Activated CD8-positive, alpha-beta memory T cell treated with anti-CD3 and anti-CD28 coated beads for 24 hours (primary cell): ENCODE measurements around the gene MFAP3L.
"Not testable (repeated sequence)": the region's sequence is repeated elsewhere in the genome, so short reads cannot be mapped to it uniquely, and the experiment has no call there.

Experiments
- DNase-seq: peaks from one replicate; pipeline ENCODE4 v3.0.0-alpha.2; 2020

Gene MFAP3L

DNA sequence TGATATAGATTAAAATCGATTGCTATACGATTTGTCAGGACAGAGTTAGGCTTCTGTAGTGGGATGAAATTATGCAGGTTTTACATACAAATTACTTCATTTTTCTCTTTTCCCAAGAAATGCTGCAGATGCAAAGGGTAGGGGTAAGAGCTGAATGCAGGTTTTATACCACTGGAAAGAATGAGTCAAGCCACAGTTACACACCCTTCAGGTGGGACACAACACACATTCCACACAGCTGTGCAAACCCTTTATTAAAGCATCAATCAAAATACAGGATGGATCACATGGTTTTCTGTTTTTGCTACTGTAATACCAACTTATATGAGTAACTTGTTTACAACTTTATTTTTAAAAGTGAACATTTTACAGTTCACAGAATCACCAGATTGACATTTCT lies 39.8 kb downstream of the MFAP3L start:
- no peak for DNase-seq

DNA sequence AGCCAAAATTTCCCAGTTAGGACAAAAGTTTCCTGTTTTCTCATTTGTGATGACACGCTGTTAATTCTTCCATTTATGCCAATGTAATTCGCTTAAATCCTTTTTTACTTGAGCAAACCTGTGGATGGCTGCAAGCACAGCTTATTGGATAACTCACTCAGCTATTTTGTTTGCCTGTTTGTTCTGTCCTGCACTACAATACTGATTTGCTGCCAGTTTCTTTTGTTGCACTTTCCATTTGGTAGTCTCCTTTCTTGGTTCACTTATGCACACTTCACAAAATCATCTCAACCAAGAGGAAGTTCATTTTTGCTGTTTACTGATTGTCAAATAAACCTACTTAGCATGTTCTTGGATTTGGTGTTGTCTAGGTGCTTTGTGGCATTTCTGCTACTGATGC lies 40.3 kb downstream of the MFAP3L start:
- no peak for DNase-seq

DNA sequence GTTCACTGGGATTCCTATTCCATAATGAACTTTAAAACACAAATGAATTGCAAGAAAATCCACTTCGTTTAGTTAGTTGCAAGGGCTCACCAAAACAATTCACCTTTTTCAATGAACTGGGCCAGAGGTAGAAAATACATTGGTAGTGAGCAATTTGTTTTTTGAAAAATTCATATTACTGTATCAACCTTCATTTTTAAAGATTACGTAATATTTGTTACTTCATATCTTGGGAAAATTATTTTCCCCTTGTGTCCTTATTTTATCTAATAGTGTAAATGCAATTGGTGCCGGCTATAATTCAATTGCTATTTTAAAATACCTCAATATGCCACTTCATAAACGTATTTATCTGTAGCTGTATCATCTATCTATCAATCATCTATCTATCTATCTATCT lies 41.5 kb downstream of the MFAP3L start:
- DNase-seq = no peak

DNA sequence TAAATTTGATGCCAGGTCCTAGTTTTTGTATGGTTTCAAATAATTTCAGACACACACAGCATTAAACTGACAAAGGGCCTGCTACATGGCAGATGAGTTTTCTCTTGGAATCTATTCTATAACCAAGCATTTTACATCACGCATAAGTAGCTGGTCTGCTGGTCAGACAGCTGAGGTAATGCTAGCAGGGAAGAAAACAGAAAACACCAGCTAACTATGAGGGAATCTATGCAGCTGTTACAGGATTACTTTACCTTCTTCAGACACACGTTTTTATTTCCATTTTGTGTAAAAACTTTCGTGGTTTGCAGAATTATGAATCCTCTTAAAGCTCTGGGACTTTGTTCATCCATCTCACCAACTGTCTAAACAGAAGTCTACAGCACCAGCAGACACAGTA lies 42.0 kb downstream of the MFAP3L start:
- DNase-seq = no peak

DNA sequence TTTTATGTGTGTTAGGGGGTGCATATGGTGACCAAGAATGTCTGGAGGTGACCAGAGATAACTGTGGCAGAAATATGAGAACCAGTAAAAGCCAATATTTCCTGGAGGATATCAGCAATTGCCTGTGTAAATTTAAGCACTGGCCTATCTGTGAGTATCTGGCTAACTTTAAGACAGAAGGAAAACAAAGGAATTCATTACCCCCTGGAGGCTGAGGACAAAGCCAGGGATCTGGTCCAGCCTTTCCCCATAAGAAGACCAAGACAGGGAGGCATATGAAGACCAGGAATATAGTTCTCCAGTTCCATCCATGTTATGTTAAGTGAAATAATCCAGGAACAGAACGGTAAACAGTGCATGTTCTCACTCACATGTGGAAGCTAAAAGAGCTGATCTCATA lies 49.2 kb downstream of the MFAP3L start:
- no peak for DNase-seq

DNA sequence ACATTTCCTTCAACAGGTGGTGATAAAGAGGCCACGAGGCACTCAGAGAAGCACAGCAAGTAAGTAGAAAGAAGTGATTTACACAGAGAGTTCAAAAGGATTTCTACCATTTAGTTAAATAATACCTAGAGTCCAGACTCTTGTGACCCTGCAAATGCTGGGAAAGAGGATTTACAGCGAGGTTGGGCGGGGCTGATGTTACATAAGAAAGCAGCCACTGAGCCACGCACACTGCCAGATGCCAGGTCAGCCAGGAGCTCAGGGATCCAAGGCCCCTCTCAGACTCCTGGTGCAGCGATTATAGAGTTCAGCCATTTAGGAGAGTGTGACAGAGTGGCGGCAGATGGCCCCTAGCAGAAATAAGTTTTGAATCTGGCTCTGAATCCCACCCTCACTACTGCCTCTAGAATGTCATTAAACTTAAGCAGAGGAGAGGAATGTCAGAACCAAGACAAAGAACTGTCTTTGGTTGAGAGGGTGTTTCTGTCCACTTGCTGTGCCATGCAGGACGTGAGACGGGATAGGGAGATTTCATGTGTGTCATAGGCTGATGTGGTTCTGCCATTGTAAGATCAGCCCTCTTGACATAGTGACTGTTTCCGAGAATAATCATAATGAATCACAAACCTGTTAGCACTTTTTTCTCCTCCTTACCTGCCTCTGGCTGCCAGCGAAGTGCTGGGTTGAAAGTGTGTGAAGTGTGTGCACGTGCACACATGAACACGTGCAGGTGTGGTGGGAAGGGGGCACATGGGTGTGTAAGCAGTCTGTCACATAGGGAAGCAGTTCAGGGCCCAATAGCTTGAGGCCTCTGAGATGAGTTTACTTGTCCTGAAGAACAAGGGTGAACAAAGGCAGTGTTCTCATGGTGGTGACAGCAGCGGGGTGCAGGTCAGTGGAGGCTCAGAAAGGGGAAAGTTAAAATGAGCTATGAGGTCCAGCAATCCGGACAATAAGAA lies 50.1 kb downstream of the MFAP3L start:
- DNase-seq = no peak

DNA sequence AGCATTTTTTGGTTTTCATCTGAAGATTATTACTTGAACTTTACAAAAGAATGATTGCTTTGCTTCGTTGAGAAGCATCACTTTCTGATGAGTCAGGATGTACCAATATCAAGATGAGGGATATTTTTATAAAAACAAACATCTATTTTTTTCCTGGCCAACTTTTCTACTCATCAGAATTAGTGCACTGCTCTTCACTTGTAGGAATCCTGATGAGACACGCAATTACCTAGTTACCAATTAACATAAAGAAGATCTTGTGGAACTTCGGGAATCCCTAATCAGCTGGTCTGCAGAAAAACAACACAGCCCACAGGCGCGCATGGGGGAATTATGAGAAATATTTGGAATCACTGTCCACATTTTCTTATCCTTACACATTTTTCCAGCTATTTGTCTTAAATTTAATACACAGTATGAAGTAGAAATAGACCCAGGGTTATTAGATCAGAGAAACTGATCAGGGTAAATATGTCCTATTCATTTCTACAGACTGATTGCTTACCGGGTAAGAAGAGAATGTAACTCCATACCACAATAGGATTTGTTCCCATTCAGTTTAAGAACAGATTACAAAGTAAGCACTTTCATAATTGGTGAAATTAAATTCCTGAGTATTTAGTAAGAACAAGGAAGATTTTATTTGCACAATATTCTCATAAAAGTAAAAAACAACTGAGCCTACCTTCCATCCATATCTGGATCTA lies 50.9 kb downstream of the MFAP3L start:
- DNase-seq = no peak

DNA sequence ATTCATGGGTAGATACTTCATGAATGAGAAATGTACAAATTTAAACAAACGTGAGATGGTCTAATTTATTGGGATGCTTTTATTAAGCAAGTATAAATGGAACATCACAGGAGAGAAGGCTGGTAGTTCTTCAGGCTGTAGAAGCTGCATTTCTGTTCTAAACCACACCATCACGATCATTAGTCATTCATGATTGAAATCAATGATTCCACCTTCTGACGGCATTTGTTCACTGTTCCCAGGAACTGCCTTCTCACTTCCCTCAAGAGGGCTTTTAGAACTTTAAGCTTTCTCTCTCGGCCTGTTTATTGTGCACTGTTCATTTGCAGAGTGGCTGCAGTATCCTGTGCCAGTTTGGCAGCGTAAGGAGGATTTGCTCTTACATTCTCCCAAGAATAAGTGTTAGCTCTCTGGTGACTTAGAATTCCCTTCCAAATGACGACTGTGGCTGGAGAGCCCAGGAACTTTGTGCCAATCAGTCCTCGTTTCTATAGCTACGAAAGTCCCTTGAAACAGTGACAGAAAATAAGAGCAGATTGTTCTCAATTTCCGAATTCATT lies 54.7 kb downstream of the MFAP3L start:
- DNase-seq = no peak

DNA sequence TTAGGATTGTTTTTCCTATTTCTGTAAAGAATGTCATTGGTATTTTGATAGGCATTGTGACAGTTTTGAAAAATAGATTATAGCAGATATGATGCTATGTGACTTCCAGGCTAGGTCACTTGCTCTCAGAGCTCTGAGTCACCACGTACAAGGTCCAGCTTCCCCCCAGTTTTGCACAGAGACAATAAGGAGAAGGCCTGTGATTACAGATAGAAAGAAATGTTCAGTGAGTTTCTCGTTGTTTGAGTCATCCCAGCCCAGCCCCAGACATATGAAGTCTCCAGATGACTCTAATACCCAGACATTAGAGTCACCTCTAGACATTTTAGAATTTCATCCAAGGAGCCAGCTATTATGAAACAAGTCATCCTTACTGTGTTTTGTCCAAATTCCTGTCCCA lies 57.2 kb downstream of the MFAP3L start:
- no peak for DNase-seq

DNA sequence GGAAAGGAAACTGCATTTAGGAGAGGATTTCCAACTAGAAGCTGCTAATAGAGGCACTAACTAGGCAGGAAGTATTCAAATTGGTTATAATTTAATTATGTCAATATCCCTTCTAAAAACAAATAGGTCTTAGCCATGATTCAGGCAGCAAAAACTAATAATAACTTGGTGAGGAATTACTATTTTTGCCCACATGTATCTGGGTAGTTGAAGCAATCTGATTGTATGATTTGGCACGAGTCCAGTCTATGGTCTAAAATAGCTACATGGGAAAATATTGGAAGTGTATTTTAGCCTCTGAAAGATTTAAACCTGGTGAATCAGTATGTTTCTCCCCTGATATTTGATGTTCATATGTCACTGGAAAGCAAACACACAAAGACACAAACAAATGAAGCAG lies 62.2 kb downstream of the MFAP3L start:
- DNase-seq = no peak

DNA sequence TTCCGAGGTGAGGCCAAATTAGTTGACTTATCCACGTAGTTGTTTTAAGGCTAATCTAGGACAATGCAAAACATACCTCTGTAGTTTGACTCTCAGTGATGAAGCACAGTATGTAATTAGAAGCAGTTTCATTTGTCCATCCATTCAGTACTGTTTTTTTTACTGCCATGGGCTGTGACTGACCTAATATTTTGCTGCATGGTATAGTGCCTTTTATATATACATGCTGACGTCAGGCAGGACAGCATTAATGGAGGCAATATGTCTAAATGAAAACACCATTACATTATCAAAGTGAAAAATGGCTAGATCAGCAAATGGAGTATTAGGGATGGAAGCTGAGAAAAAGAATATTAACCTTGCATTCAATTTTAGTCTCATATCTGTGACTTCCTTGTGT lies 66.9 kb downstream of the MFAP3L start:
- no peak for DNase-seq

DNA sequence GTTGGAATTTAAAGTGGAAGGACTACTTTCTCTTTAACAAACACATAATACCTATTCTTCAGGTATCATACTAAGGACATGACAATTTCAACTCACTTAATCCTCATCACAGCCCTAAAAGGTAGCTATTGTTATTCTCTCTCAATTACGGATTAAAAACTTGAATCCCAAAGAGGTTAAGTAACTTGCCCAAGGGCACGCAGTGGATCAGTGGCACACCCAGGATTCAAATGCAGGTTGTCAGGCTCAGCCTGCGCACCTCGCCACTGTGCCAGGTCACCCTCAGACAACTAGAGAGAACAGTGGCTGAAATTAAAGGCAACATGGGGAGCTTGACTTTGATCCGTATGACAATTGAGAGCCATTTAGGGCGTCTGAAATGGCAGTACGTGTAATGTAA lies 67.6 kb downstream of the MFAP3L start:
- no peak for DNase-seq

DNA sequence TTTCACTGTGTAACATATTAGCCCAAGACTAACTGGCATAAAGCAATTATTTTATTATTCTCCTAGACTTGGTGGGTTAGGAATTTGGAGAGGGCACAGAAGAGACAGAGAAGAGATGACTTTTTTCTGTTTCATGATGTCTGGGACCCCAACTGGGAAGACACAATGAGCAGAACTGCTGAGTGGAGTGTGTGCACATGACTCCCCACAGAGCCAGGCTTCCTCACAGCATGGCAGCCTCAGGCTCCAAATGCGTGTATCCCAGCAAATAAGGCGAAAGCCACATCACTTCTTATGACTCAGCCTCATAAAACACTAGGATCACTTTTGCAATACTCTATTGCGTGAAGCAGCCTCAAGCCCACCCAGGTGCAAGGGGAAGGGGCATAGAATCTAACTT lies 68.4 kb downstream of the MFAP3L start:
- no peak for DNase-seq

DNA sequence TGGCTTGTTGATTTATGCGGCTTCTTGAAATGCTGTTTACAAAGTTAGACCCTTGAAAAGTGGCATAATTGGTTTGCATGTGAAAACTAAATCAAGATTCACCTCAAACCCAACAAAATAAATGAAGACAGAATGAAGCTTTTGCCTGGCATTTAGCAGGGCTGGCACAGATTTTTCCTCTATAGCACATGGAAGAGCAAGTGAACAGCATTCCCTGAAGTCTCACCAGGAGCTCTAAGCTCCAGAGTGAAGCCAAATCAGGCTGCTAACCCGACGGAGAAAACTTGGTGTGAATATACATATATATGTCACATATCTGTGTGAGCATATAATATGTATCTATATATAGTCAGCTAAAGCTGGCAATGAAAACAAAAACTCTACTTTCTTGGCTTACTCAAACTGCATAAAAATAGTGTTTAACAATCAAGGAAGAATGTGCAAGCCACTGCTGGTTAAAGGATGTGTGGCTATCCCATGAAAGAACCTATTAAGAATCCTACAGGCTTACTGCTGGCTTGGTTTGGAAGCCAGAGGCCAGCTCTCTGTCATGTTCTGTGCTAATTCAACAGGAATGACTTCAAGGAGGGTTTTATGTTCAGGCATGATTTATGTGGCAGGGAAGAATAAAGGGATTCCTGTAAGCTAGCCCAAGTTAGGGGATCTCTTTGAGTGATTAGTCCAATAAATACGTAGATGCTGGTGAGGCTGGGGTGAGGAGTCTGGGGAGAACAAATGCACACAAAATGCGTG lies 69.9 kb downstream of the MFAP3L start:
- DNase-seq = no peak

DNA sequence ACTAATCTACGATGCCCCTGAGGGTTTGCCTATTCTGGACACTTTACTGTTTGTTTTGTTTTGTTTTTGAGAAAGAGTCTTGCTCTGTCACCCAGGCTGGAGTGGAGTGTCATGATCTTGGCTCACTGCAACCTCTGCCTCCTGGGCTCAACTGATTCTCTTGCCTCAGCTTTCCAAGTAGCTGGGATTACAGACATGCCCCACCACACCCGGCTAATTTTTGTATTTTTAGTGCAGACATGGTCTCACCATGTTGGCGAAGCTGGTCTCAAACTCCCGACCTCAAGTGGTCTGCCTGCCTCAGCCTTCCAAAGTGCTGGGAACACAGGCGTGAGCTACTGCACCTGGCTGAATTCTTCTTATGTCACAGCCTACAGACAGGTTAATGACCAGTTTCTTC lies 70.7 kb downstream of the MFAP3L start:
- DNase-seq = no peak

DNA sequence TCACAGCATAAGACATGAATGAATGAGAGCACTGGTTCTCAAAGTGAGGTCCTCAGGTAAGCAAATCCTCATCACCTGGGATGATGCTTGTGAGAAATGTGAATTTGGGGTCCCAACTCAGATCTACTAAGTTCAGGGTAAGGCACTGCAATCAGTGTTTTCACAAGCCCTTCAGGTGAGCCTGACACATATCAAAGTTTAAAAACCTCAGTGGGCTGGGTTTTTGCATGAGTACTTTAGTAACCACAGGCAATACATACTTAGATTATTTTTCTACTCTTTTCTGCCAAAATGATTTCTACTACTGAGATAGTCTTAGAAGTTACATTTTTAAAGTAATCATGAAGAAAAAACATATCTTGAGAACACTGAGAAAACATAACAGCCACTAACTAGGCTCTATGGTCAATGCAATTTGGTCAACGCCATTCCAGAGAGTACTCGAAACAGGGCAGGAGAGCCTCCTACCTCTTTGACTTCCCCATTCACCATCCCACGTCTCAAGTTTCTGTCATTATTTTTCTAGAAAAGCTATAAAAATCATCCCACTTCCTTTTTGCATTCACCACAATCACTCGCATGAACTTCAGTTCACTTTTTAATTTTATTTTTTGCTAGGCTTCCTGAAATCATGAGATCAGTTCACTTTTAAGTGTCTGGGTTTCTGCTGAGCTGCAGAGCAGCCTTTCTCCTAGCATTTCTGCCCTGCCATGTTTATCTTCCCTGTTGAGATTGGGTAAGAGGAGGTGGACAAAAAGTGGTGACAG lies 73.8 kb downstream of the MFAP3L start:
- DNase-seq = no peak

DNA sequence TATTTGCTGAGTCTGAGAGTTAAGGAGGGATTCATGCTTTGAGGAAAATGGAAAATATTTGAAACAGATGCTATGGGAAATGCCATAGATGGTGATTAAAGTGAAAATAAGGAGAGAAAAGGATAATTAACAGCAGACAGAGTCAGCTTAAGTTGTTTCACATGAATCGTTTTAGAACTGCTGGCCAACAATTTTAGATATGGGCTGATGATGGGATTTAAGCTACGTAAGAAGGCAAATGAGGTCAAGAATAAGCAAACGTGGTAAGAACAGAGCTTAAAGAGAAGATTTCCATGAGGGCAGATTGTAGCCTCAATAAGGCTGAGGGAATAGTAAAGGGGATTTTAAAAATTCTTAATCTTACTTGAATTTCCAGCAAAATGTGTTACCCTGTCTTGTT lies 77.9 kb downstream of the MFAP3L start:
- DNase-seq = no peak

DNA sequence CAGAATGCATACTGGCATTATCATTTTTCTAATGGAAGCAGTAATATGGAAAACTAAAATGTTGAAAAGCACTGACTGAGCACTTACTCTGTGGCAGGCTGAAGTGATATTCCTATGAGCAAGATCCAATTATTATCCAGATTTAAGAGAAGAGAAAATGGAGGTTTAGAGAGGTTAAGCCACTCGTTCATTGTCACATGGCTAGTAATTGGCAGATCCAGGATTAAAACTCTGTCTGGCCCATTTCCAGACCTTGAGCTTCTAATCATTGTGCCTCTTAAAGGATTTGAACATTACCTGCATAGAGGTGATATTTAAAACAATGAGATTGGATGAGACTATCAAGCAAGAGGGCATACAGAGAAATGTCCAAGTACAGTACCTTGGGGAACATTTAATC lies 80.6 kb downstream of the MFAP3L start:
- DNase-seq = no peak

DNA sequence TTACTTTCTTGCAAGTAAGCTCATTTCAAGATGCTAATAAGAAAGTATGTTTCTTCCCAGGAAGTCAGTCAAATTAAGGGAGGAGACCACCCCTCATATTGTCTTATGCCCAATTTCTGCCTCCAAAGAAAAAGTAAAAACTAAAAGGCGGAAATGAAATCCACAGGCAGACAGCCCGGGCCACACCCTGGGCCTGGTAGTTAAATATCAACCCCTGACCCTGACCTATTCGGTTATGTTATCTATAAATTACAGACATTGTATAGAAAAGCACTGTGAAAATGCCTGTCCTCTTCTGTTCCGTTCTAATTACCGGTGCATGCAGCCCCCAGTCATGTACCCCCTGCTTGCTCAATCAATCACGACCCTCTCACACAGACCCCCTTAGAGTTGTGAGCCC lies 82.6 kb downstream of the MFAP3L start:
- not testable (repeated sequence) for DNase-seq

DNA sequence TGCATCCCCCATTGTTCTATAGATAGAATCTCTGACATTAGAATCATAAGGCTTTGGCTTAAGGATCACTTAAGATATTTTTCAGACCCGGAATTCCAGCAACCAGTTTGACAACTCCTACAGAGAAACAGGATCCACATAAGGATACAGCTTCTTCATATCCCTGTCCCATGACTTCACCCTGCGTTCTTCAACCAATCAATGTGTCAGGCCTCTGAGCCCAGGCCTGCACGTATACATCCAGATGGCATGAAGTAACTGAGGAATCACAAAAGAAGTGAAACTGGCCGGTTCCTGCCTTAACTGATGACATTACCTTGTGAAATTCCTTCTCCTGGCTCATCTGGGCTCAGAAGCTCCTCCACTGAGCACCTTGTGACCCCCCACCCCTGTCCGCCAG lies 85.1 kb downstream of the MFAP3L start:
- no peak for DNase-seq

DNA sequence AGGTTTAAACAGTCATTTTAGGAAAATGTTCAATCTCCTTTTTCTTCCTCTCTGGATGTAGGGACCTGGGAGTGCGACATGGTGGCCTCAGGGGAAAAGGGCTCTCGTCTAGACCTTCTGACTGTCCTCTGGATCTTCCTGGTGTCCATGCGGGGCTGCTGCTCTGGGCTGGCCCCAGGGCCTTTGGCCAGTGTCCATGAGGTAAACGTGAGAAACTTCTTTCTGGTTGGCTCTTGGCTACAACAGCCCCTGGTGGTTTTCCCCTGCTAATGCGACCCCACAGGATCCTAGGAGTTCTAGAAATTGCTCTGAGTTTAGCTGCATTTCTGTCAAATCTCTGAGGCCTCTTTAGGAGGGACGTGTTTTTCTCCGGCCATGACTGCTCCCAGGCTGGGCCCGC lies 85.7 kb downstream of the MFAP3L start:
- DNase-seq = no peak
